Right hindlimb (tissue), 1 donor: Measurements from ENCODE around the gene LIPN.

Experiments
- DNase-seq: peaks from one replicate; pipeline ENCODE4 v3.0.0-alpha.2; 2018

The LIPN gene

GRCh38 chr10:88786032-88786770, 26.4 kb downstream of the LIPN start:
- no peak for DNase-seq

DNA sequence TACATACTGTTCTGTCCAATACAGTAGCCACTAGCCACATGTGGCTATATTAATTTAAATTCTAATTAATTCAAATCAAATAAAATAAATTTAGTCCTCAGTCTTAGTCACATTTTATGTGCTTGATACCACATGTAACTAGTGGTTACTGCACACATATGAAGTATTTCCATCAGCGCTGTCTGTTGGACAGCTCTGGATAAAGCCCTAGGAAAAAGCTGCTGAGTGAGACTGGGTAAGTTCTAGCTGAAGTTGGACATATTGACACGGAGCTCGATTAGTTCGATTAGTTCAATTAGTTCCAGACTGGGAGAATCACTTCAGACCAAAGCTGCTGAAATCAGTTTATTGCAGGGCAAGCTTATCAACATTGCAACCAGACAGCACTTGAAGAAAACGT, 27.6 kb downstream of the LIPN start:
- DNase-seq: no peak

DNA sequence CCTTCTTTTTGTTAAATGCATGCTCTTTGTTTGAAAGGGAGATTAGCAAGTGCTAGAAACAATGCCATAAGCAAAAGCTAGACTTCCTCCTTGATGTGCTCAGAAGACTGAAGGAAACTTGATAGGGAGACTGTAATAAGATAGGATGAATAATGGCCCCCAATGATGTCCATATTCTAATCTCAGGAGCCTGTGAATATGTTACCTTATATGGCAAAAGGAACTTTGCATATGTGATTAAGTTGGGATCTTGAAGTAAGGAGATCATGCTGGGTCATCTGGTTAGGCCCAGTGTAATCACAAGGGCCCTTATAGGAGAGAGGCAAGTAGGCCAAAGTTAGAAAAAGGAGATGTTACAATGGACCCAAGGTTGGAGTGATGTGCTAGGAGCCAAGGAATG, 29.1 kb downstream of the LIPN start:
- no peak for DNase-seq

GRCh38 chr10:88791924-88792323, 32.1 kb downstream of the LIPN start:
- peak; percentile 19 for DNase-seq

DNA sequence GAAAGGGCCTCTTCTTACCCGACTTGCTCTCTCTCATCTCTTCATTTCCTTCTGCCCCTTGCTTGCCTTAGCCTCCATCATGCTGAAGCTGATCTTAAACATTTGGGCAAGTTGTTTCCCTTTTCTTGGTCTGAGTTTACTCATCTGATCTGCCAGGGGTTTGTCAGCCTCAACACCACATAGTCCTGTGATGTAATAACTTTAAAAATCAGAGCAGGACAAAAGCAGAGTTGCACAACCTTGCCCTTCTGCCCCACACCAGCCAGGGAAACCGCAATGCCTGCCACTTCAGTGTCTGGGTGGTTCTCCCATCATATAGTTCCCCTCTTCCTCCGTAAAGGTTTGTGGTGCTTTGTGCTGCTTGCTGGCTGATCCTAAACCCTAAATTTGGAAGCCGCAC, 32.8 kb downstream of the LIPN start:
- no peak for DNase-seq

DNA sequence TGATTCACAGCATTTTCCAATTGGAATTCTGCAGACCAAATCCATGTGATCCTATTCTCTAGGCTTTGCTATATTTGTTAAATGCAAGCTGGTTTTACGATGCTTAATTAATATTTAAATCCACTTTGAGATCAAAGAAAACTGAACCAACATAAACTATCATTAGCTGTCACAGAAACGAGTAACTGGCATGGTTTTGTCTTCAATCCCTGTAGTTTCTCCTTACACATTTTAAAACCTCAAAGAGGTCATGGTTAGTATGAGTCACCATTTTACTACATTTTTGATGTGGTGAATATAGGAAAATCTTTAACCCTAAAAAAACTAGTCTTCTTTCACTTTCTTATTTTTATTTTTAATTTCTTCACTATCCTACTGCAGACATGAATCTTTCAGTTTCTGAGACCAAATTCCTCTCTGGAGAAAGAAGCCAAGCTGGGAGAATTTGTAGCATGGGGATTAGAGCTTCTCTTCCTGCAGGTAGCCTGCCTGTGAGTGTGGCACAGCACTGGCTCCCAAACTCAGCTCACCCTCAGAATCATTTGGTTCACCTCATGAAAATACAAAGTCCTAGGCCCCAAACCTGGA, 34.0 kb downstream of the LIPN start:
- DNase-seq: no peak

DNA sequence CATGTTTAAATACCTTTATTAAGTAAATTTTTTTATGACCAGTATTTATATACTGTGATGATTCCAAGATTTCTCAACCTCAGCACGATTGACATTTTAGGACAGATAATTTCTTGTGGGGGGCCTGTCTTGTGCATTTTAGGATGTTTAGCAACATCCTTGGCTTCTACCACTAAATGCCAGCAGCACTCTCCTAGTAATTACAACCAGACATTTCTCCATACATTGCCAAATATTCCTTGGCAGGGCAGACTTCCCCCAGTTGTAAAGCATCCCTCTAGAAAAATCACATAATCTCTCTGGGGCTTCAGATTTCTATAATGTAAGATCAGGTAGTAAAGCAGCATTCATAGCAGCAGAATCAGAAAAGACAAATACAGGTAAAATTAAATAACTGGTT, 34.9 kb downstream of the LIPN start:
- no peak for DNase-seq

- DNase-seq: no peak
Observed at GRCh38 chr10:88800152-88801125, 40.6 kb downstream of the LIPN start.

GRCh38 chr10:88802523-88803285, 42.9 kb downstream of the LIPN start, which contains the start of gene LIPM:
Gene LIPM (plus strand): TSS chr10:88802730. CDS start chr10:88802897, 167 bp downstream.
- DNase-seq: no peak

- DNase-seq: no peak
Observed at GRCh38 chr10:88803641-88804040, 43.8 kb downstream of the LIPN start.

DNA sequence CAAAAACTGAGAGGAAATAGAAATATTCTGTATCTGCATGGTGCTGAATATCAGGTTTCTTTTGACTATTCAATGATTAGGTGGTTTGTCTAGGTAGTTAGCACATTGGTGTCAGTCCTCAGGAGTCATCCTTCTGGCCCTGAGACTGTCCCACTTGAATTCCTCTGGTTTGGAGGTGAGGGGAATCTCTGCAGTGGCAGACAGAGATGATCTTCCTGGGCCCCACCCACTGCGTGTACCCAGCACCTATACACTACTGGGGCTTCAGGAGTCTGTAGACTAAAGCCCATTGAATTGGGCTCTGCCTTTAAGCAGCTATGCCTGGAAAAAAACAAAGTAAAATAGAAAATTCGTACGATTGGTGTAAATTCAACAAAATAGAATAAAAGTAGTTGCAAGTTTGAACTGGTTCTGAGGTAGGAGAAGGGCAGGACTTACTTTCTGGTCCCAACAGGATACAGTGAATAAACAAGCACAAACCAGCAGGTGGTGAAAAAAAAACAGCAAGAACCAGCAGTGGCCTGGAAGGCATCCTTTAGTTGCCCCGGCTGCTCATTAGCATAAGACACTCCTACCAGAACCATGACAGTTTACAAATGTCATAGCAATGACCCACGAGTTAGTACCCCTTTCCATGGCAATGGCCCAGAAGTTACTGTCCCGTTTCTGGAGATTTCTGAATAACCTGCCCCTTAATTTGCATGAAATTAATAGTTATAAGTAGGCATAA, 44.4 kb downstream of the LIPN start:
- DNase-seq: no peak

- DNase-seq: no peak
Observed at GRCh38 chr10:88805361-88805760, 45.5 kb downstream of the LIPN start.

DNA sequence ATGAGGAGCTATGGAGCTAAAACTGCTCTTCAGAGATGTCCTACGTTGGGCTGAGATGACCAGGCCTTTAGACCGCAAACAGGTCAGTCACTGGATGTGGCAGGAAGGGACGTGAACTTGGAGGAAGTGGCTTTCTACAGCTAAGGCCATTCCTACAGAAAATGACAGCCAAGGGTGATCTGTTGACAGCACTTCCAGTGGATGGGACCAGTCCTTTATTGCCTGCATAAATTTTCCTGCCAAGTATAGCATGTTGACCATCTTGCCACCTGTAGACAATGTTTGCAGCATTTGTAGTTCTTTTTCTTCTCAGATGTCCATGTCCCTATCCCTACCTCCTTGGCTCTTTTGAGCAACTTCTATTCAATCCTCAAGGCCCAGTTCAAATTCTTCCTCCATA, 46.1 kb downstream of the LIPN start:
- no peak for DNase-seq

DNA sequence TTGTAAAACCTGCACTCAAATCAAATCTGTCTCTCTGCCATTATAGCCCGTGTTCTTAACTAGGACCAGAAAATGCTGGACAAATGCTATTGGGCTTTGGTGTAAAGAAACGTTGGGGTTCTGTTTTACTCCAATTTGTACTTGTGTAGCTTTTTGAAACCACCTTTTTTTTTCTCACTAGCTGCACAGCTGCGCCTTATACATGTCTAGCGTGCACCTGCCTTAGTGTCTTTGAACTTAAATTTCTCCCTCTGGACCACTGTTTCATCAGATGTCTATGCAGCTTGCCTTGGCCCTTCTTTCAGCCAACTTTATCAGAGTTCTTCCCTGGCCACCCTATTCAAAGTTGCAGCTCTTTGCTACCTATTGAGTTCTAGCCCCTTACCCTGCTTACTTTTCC, 49.8 kb downstream of the LIPN start:
- DNase-seq: no peak

DNA sequence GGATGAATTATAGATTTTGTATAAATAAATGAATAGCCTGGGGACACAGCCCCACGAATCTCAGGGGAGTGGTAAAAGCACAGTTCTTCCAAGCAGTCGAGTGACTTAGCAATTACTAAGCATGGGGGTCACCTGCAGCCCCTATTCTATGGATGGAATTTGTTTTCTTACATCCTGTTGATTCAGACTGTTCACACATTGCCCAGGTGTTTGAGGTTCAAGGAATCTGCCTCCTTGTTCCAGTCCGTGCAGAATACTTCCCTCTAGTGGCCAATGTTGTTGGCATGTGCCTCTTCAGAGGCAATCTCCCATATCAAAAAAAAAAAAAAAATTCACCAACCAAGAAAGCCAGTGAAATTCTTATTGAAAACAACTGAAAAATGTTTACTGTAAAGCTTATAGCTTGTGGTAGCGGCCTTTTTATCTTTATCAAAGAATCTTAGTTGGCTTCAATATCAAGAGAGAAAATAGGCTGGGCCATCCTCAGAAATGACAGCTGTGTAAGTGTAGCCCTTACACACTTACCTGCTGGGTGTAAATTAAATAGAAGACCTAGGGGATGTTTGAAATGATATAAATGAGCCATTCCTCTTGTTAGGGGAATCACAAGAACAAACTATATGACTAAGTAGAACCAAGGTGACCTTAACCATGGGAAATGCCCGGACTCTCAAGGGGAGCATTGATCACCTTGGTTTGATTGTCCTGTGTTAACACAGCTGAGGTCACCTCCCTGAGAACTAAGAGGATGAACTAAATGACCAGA, 50.6 kb downstream of the LIPN start:
- no peak for DNase-seq

DNA sequence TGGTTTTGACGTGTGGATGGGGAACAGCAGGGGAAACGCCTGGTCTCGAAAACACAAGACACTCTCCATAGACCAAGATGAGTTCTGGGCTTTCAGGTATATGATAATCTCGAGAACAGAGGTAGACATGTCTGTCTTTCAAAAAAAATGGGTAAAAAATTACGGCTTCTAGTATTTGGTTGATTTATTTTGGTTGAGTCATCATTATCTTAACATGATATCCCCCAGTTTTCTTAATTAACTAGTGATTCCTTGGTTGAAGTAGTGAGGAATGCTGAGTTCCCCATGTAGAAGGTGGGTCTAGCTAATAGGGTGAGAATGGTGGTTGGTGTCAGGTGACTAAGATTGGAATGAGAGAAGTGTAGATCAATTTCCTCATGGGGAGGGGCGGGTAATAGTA, 53.4 kb downstream of the LIPN start:
- no peak for DNase-seq

DNA sequence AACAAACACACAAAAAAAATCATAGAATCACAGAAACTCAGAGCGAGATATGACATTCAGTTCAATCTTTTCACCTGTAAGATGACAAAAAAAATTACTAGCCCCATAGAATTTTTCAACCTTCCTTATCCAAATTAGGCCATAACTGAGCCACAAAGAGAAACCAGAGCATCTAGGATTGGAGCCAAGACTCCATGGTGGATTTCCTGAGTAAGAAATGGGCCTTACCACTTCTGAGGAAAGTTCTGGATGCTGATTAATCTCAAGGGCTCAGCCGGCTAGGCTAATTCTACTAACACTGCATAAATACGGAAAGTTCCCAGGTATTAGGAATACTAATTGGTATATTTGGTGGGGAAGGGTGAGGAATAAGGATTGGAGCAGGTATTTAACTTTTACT, 59.5 kb downstream of the LIPN start:
- DNase-seq: no peak

DNA sequence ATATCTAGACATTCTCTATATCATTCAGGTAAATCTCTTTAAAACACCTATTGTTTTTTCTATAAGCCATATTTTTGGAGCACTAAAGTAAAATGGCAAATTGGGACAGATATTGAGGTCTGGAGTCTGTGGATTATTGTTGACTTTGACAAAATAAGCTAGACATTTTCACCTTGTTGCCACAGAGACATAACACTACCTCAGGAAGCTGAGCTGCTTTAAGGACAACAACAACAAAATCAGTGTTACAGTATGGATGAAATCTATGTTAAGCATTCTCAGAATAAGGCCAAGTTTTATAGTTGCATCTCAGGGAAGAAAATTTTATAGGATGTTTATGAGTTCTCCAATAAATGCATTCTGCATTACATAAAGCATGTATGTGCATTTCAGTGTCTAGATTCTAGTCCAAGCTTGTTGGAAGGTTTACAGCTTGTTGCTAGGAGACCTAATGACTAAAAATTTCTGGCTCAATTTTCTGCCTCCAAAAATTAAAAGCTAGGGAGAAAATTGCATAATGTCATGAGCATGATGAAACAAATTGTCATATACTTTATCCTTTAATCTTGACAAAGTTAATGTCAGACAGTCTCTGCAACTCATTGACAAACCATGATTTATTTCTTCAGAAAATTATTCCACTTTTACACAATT, 61.1 kb downstream of the LIPN start:
- no peak for DNase-seq

- no peak for DNase-seq
Observed at GRCh38 chr10:88826388-88826787, 66.6 kb downstream of the LIPN start.

GRCh38 chr10:88827671-88828070, 67.9 kb downstream of the LIPN start:
- DNase-seq: no peak

GRCh38 chr10:88828310-88828709, 68.5 kb downstream of the LIPN start:
- DNase-seq: no peak
